GM12873 (cell line): ENCODE data around the gene TMPRSS7.

Source experiments
- TF ChIP-seq, protein P1 (sequence below): IDR thresholded peaks from 2 replicates; pipeline ENCODE4 v1.5.1; 2012; ENCODE audit warnings: low read depth, mild to moderate bottlenecking, moderate library complexity, low read length, control low read depth; ENCODE audit not compliant: insufficient read depth; ENCODE audit errors: missing control alignments

TMPRSS7 gene

DNA sequence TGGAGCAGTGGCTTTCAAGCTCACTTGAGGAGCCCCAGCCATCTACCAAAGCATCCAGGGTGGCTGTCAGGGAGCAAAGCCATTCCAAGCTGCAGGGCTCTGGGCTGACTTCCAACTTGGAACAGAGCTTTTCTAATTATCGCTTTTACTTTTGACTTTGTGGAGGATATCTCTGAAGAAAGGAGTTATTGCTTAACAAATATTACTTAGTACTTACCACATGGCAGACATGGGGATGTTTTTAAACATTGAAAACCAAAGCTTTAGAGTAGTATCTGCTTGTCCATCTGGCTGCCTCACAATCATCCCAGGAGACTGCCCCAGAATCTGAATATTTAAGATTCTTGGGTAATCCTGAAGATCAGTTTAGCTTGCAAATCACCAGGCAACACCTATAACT lies 26.9 kb upstream of the TMPRSS7 start:
- TF ChIP-seq, protein P1, sequence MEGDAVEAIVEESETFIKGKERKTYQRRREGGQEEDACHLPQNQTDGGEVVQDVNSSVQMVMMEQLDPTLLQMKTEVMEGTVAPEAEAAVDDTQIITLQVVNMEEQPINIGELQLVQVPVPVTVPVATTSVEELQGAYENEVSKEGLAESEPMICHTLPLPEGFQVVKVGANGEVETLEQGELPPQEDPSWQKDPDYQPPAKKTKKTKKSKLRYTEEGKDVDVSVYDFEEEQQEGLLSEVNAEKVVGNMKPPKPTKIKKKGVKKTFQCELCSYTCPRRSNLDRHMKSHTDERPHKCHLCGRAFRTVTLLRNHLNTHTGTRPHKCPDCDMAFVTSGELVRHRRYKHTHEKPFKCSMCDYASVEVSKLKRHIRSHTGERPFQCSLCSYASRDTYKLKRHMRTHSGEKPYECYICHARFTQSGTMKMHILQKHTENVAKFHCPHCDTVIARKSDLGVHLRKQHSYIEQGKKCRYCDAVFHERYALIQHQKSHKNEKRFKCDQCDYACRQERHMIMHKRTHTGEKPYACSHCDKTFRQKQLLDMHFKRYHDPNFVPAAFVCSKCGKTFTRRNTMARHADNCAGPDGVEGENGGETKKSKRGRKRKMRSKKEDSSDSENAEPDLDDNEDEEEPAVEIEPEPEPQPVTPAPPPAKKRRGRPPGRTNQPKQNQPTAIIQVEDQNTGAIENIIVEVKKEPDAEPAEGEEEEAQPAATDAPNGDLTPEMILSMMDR, result no peak

DNA sequence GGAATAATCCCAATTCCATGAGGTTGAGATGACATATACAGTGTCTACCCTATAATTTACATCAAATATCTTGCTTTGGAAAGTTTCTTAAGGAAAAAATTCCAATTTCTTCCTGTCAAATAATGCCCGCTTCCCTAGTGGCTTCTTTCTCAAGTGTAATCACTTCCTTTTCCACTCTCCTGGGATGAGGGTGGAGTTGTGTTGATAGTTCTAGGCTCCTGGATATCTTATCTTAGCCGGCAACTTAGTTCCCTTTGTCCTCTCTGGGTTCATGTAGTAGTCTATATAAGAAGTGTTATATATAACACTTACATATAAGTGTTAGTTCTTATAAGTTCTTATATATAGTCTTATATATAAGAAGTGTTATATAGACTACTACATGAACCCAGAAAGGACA lies 24.9 kb upstream of the TMPRSS7 start:
- TF ChIP-seq, protein P1, result no peak

DNA sequence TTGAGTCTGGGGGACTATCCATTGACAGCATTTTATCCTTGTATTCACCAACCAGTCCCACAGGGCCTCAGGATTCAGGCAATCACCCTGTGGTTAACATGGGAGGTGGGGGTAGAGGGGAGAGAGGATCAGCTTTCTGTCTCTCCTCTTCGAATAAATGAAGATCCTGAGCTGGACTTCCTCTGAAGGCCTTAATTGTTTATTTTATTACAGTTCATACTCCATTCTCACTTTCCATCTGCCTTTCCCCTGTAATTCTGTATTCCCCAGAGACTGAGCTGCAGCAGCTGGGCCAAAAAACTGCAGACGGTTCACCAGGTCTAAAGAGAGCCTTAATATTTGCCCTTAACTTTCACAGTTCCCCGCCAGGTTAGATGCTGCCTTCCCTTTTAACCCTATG lies 23.9 kb upstream of the TMPRSS7 start:
- TF ChIP-seq, protein P1, result no peak

DNA sequence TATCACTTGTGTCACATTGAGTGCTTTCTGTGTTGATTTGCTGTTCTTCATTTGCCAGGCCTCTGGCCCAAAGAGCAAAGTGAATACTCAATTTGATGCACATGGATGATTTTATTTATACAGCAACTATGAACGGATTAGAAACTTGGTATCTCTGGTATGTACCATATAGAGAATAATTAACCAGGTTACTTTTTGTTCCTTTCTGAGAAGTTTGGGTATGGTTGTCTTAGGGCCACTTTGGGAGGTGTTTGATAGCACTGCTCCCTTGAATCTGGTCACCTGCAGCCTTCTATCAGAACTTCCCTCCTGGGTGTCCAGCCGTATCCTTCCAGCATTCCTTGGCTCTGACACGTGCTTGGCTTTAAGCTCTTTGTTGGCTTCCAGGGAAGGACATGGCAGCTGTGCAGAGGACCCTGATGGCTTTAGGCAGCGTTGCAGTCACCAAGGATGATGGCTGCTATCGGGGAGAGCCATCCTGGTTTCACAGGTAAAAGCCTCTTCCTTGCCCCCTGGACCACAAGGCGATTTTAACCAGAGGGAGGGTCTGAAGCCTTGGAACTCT lies 23.1 kb upstream of the TMPRSS7 start:
- TF ChIP-seq, protein P1, result no peak

DNA sequence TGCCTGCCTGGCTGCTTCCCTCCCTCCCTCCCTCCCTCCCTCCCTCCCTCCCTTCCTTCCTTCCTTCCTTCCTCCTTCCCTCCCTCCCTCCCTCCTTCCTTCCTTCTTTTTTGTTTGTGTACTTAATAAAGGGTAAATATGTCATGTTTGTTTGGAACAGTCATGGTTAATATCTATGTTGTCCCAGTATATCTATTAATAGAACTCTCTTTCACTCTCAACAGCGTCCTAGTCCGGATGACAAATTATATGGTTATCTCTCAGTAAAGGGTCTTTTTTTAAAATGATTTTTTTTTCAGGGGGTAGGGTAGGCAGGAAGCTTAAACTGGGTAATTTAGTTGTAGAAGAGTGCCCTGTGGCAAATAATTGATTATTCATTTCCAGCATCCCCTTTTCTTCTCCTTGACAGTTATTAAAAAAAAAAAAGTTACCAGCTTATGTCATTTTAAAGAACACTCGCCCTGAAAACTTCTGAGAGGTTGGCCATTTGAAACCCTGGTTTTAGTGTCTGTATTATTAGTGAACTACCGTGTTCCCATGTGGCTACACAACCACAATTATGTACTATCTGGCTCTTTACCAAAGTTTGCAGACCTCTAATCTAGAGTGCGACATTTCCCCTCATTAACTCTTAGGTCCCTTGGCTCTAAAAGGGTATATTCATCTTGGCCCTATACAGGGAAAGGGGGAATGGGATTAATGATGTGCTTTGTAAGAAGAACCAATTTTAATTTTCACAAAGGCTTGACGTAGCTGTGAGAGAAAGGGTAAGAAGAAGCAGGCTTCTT lies 22.1 kb upstream of the TMPRSS7 start:
- TF ChIP-seq, protein P1, result no peak

DNA sequence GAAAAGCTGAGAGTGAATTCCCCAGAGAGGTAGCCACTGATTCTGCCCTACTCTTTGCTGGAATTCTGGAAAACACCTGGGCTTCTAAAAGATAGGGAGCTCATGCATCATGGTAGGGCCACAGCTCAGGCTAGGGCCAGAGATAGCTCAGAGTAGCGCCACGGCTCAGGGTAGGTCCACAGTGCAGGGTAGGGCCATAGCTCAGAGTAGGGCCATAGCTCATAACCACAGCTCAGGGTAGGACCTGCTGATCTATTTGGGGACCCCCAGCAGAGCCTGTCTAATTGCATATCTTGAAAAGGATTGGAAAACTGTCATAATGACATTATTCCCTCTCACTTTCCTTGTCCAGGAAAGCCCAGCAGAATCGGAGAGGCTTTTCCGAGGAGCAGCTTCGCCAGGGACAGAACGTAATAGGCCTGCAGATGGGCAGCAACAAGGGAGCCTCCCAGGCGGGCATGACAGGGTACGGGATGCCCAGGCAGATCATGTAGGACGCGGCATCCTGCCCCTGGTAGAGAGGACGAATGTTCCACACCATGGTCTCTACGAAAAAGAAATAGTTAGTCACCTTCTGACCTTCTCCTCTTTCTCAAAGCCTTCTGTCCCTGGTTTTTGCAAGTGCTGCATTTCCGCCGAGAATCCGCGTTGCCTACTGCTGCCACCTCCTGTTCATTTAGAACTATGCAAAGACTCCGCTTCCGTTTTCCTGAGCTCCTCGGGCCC lies 21.3 kb upstream of the TMPRSS7 start:
- TF ChIP-seq, protein P1, result peak; percentile 69

DNA sequence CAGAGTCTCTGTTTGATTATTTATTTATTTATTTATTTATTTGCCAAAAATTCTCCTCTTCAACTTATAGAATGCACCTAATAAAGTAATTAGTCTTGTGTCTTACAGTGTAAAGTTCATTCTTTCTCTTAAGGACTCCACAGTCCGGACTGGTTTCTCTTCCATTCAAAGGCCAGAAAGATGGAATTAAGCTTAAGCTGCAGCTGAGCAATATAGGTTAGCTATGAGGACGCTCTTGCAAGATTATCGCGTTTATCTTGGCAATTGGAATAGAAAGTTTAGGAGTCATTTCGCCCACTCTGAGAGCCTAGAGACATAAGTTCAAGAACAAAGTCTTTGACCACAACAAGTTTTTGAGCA lies 20.8 kb upstream of the TMPRSS7 start:
- TF ChIP-seq, protein P1, result no peak
